Activated T-cell treated with anti-CD3 and anti-CD28 coated beads, Interleukin-2, amount 50 U/mL, for 4 hours (primary cell): ENCODE measurements around the gene PSD4. TPM values are rescaled to one million over a fixed set of nuclear protein-coding genes. Genes with fewer than 3 reads are reported as not detected.

Source experiments
- ATAC-seq, 2 donors: fragments of 200-7000 bp; cut with Tn5 transposase; one replicate each; pipeline ENCODE4 v1.10.0; 2021
- DNase-seq: peaks from one replicate; pipeline ENCODE4 v3.0.0-alpha.2; 2020
- H3K27me3 Mint-ChIP-seq: one replicate; pipeline ENCODE4 v1.8.0; 2021; ENCODE audit warnings: low read depth, mixed read lengths
- H3K36me3 Mint-ChIP-seq: one replicate; pipeline ENCODE4 v1.8.0; 2022; ENCODE audit warnings: mixed read lengths; ENCODE audit not compliant: insufficient read depth
- H3K4me1 Mint-ChIP-seq: one replicate; pipeline ENCODE4 v1.8.0; 2021; ENCODE audit warnings: low read depth, mixed read lengths
- H3K4me3 Mint-ChIP-seq: one replicate; pipeline ENCODE4 v1.8.0; 2021; ENCODE audit warnings: mild to moderate bottlenecking, moderate library complexity, mixed read lengths
- H3K9me3 Mint-ChIP-seq: one replicate; pipeline ENCODE4 v1.8.0; 2021; ENCODE audit warnings: mixed read lengths
- total RNA-seq, 3 donors: library from RNA; stranded (reverse); gene quantifications; one replicate each; pipeline ENCODE4 v1.2.1, GENCODE V29; 2021

PSD4 gene
- total RNA-seq, result 100 to 1,000 TPM; 155 to 172 (median 164) TPM

DNA sequence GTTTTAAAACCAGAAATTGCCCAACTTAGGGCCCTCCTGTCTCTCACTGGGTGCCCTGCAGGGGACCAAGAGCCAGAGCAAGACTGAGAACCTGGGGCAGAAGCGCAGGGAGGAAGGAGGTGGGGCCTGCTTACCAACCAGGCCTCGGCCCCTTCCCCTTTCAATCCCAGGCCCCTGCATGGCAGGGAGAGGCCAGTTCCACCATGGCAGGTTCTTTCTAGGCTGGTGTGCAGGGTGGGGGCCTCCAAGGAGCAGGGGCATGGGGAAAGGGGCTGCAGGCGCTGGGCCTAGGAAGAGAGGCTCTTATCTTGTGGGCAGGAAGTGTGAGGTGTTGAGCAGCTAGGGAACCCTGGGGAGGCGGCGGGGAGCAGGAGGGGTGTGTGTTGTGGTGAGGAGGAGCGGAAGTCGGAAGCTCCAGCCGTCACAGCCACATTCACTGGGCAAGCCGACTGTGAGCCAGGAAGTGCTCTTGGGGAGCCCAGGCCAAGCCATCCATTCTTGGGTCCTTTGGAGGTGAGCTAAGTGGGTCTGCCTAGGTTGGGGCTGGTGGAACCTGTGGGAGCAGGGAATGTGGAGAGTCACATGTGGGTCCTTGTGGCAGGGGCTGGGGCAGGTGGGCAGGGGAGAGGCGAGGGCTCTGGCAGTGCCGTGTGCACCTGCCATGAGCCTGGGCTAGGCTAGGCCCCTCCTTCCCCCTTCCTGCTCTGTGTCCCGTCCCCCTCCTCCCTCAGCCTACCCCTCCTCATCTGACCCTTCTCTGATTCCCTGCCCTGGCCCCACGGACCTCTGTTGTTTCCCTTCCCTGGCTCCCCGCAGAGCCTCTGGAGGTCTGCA is at the start of gene PSD4:
Gene PSD4, plus strand, starts transcription at position 430 of the 834 bp plus-strand sequence. CDS start 8,486 bp downstream, outside the sequence.
- peaks cover 78% of the 10 kb centered on the region for H3K4me1 Mint-ChIP-seq
- no peaks in the 10 kb centered on the region for H3K27me3 Mint-ChIP-seq
- peaks cover 11% of the 10 kb centered on the region for H3K36me3 Mint-ChIP-seq
- no peaks in the 10 kb centered on the region for H3K9me3 Mint-ChIP-seq
- peak; percentile 73 for DNase-seq
- peak within 1 kb of the TSS; percentile 86 for H3K4me3 Mint-ChIP-seq
- peak; percentile 85 to 87 for ATAC-seq

DNA sequence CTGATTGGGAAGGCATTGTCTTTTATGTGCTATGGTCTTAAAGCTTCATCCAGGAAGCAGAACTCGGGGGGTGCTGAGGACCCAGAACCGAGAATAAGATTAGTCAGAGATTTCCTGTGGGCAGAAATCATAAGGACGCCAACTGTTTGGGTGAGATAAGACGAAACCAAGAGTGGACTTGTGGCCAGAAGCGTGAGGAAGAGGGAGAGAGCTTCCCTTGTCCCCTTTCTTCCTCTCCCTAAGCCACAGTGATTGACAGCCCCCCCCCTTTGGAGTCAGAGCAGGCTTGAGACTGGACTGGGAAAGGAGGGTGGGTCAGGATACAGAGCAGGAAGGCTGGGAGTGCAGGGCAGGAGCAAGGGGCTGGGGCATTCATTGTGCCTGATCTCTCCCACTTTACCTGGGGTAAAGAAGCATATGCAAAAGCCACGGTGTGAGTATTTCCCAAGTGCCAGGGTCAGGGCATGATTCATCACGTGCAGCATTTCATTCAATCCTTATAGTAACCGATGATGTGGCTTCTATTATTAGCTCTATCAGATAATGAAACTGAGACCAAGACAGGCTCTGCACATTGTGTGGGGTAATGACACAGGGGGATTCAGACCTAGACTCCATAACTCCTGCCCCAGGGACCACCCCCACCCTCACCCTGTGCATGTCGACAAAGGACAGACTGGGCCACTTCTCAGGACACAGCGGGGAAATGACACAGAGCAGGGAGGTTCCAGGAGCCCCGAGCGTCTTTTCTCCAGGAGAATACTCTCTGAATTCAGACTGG is 49.4 kb upstream of the PSD4 start:
- Mint-ChIP-seq H3K4me1 (peaks cover 15% of the 10 kb centered on the region), H3K9me3 (no peaks in the 10 kb centered on the region), H3K27me3 (peaks cover 4% of the 10 kb centered on the region), H3K4me3 (no peak overlapping the region), H3K36me3 (no peaks in the 10 kb centered on the region)
- DNase-seq (no peak), ATAC-seq (peak; percentile 69 to 76)

DNA sequence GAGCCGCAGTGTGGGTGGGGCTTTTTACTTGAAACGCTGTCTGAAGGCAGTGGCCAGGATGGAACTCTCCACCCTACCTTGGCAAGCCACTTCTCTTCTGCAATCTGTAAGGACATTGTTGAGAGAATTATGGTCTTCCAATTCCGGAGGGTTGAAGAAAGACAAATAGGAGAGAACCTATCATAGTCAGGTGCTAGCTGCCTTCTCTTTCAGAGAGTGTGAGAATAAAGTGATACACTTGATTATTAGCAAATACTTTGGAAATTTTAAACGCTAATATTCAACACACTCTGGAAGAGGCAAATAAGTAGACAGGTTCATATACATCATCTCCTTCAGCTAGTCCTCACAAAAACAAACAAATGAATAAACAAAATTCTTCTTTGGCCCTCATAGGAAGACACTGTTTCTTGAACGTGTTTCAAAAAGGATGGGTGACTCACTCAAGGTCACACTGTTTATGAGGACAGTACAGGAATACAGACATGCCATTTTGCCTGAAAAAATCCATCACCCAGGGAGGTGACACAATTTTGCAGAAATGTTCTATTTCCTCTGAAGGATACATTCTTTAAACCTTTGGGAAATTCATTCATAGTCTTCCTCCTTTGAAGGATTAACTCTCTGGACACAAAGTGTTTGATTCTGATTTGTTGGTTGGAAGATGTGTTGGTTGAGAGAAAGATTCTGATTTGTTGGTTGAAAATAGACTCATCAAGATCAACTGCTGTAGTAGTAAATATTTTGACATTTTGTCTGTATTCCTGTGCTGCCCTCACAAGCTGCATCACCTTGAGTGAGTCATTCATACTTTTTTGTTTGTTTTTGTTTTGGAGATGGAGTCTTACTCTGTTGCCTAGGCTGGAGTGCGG is 48.6 kb upstream of the PSD4 start:
- no peaks in the 10 kb centered on the region for H3K36me3 Mint-ChIP-seq
- DNase-seq (no peak), ATAC-seq (no peak)
- no peak overlapping the region for H3K4me3 Mint-ChIP-seq
- peaks cover 4% of the 10 kb centered on the region for H3K27me3 Mint-ChIP-seq
- no peaks in the 10 kb centered on the region for H3K9me3 Mint-ChIP-seq
- peaks cover 15% of the 10 kb centered on the region for H3K4me1 Mint-ChIP-seq

DNA sequence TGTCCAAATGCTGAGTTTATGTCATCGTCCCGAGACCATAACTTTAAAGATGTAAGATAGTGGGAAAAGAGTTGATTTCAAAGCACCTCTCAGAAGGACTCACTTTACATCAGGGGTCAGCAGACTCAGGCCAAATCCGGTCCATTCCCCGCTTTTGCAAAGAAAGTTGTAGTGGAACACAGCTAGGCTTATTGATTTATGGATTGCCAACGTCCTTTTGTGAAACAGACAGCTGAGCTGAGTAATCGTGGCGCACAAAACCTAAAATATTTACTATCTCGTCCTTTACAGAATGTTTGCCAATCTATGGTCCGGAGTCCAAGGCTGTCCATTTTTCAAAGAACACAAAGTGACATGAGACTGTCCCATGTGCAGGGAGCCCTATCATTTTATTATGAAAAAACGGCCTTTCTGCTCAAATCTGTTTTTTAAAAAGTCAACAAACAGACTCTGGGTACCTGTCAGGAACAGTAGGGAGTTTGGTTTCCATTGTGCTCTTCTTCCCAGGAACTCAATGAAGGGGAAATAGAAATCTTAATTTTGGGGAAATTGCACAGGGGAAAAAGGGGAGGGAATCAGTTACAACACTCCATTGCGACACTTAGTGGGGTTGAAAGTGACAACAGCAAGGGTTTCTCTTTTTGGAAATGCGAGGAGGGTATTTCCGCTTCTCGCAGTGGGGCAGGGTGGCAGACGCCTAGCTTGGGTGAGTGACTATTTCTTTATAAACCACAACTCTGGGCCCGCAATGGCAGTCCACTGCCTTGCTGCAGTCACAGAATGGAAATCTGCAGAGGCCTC is 46.7 kb upstream of the PSD4 start, which contains the start of gene IL1RN:
Gene IL1RN, plus strand, starts transcription at position 754 of the 801 bp plus-strand sequence. Its CDS starts 27 bp downstream, at position 781.
- peaks cover 4% of the 10 kb centered on the region for H3K27me3 Mint-ChIP-seq
- H3K9me3 Mint-ChIP-seq, result no peaks in the 10 kb centered on the region
- H3K4me3 Mint-ChIP-seq, result no peak within 1 kb of the TSS
- ATAC-seq (no peak), DNase-seq (no peak)
- H3K36me3 Mint-ChIP-seq, result no peaks in the 10 kb centered on the region
- H3K4me1 Mint-ChIP-seq, result peaks cover 14% of the 10 kb centered on the region

DNA sequence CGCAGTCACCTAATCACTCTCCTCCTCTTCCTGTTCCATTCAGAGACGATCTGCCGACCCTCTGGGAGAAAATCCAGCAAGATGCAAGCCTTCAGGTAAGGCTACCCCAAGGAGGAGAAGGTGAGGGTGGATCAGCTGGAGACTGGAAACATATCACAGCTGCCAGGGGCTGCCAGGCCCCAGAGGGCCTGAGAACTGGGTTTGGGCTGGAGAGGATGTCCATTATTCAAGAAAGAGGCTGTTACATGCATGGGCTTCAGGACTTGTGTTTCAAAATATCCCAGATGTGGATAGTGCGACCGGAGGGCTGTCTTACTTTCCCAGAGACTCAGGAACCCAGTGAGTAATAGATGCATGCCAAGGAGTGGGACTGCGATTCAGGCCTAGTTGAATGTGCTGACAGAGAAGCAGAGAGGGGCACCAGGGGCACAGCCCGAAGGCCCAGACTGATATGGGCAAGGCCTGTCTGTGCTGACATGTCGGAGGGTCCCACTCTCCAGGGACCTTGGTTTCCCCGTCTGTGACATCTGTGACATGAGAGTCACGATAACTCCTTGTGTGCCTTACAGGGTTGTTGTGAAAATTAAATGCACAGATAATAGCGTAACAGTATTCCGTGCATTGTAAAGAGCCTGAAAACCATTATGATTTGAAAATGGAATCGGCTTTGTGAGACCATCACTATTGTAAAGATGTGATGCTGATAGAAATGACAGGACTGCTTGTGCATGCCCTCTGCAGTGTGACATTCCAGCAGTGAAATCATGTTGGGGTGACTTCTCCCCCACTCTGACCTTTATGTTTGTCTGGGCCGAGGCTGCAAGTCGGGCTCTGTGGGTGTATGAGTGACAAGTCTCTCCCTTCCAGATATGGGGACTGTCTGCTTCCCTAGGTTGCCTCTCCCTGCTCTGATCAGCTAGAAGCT is 45.9 kb upstream of the PSD4 start:
- peaks cover 4% of the 10 kb centered on the region for H3K27me3 Mint-ChIP-seq
- no peaks in the 10 kb centered on the region for H3K36me3 Mint-ChIP-seq
- no peak for ATAC-seq
- no peak overlapping the region for H3K4me3 Mint-ChIP-seq
- no peaks in the 10 kb centered on the region for H3K9me3 Mint-ChIP-seq
- peaks cover 14% of the 10 kb centered on the region for H3K4me1 Mint-ChIP-seq
- DNase-seq, result no peak

DNA sequence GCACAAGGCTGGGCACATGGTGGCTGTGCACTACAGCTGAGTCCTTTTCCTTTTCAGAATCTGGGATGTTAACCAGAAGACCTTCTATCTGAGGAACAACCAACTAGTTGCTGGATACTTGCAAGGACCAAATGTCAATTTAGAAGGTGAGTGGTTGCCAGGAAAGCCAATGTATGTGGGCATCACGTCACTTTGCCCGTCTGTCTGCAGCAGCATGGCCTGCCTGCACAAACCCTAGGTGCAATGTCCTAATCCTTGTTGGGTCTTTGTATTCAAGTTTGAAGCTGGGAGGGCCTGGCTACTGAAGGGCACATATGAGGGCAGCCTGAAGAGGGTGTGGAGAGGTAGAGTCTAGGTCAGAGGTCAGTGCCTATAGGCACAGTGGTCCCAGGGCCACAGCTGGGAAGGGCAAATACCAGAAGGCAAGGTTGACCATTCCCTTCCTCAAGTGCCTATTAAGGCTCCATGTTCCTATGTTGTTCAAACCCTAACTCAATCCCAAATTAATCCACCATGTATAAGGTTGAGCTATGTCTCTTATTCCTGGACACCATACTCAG is 44.2 kb upstream of the PSD4 start:
- Mint-ChIP-seq H3K27me3 (peaks cover 1% of the 10 kb centered on the region), H3K9me3 (no peaks in the 10 kb centered on the region), H3K4me1 (peaks cover 7% of the 10 kb centered on the region), H3K36me3 (no peaks in the 10 kb centered on the region), H3K4me3 (no peak overlapping the region)
- ATAC-seq (no peak), DNase-seq (no peak)

DNA sequence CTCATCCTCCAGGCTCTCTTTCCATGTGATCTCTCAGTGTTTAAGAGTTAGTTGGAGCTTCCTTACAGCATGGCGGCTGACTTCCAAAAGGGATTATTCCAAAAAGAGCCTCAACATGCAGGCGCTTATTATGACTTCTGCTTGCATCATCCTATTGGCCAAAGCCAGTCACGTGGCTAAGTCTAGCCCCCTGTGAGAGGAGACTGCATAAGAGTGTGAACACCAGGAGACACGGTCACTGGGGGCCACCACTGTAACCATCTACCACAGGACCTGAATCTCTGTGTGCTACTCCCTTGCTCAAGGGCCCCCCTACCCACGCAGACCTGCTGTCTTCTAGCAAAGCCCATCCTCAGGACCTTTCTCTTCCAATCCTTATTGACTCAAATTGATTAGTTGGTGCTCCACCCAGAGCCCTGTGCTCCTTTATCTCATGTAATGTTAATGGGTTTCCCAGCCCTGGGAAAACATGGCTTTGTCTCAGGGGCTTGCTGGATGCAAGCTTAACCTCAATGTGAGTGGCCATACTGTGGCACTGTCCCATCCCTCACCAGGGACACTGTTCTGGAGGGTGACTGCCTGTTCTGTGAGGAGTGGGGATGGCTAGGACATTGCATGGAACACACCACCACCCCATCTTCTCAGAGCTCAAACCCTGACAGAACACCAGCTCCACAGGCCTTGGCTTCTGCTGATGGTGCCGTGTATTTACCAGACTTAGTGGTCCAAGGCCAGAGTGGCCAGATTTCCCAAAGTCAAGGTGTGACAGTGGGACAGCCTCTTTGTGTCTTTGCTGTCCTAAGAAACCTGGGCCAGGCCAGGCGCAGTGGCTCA is 42.2 kb upstream of the PSD4 start:
- no peaks in the 10 kb centered on the region for H3K27me3 Mint-ChIP-seq
- ATAC-seq (no peak), DNase-seq (no peak)
- no peaks in the 10 kb centered on the region for H3K36me3 Mint-ChIP-seq
- H3K9me3 Mint-ChIP-seq, result no peaks in the 10 kb centered on the region
- no peak overlapping the region for H3K4me3 Mint-ChIP-seq
- H3K4me1 Mint-ChIP-seq, result peaks cover 2% of the 10 kb centered on the region

DNA sequence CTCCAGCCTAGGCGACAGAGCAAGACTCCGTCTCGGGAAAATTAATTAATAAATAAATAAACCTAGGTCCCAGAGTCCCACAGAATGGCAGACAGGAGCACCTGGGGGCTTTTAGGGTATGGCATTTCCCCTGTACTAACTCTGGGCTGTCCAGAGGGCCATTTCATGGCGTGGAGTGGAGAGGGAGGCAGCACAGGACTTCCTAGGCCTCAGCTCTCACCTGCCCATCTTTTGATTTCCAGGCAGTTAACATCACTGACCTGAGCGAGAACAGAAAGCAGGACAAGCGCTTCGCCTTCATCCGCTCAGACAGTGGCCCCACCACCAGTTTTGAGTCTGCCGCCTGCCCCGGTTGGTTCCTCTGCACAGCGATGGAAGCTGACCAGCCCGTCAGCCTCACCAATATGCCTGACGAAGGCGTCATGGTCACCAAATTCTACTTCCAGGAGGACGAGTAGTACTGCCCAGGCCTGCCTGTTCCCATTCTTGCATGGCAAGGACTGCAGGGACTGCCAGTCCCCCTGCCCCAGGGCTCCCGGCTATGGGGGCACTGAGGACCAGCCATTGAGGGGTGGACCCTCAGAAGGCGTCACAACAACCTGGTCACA is 41.3 kb upstream of the PSD4 start:
- peaks cover 9% of the 10 kb centered on the region for H3K4me1 Mint-ChIP-seq
- ATAC-seq (no peak), DNase-seq (no peak)
- H3K4me3 Mint-ChIP-seq, result no peak overlapping the region
- no peaks in the 10 kb centered on the region for H3K36me3 Mint-ChIP-seq
- H3K9me3 Mint-ChIP-seq, result no peaks in the 10 kb centered on the region
- no peaks in the 10 kb centered on the region for H3K27me3 Mint-ChIP-seq

DNA sequence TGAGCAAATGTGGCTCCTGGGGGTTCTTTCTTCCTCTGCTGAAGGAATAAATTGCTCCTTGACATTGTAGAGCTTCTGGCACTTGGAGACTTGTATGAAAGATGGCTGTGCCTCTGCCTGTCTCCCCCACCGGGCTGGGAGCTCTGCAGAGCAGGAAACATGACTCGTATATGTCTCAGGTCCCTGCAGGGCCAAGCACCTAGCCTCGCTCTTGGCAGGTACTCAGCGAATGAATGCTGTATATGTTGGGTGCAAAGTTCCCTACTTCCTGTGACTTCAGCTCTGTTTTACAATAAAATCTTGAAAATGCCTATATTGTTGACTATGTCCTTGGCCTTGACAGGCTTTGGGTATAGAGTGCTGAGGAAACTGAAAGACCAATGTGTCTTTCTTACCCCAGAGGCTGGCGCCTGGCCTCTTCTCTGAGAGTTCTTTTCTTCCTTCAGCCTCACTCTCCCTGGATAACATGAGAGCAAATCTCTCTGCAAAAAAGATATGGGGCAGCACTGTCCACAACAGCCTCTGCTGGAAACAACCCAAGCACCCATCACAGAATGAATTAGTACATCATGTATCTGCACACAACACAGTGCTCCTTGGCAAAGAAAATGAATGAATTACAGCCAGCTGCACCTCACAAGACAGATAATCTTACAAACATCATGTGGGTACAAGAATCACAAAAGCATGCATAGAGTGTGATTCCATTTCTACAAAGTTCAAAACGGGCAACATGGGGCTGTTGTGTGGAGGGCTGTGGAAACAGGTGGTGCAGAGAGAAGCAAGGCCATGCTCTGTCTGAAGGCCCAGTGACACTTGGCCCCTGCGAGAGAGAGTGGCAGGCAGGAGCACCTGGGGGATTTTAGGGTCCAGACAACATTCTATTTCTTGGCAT is 39.8 kb upstream of the PSD4 start:
- no peaks in the 10 kb centered on the region for H3K9me3 Mint-ChIP-seq
- H3K4me3 Mint-ChIP-seq, result no peak overlapping the region
- no peaks in the 10 kb centered on the region for H3K36me3 Mint-ChIP-seq
- H3K4me1 Mint-ChIP-seq, result peaks cover 23% of the 10 kb centered on the region
- H3K27me3 Mint-ChIP-seq, result no peaks in the 10 kb centered on the region
- DNase-seq (no peak), ATAC-seq (peak in 1 of 2 donors; percentile 33)

DNA sequence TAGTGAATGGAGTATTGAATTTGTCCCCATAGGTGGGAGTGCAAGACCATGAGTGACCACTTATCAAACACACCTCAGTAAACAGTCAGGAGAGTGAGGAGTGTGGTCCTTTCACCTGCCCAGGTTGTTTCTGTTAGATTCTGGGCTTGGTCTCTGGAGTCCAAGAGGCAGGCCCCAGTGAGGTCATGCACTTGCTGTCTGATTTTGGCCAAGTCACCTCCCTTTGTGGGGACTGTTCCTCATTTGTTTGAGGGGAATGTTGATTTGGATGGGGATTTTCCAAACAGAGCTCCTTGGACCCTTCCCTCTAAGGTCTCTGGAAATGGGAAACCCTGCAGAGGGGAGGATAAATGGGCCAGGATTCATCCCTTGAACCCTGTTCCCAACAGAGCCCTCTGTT is 39.1 kb upstream of the PSD4 start:
- no peak for ATAC-seq
- Mint-ChIP-seq H3K9me3 (no peaks in the 10 kb centered on the region), H3K36me3 (no peaks in the 10 kb centered on the region), H3K4me1 (peaks cover 25% of the 10 kb centered on the region), H3K27me3 (no peaks in the 10 kb centered on the region), H3K4me3 (no peak overlapping the region)
- no peak for DNase-seq

DNA sequence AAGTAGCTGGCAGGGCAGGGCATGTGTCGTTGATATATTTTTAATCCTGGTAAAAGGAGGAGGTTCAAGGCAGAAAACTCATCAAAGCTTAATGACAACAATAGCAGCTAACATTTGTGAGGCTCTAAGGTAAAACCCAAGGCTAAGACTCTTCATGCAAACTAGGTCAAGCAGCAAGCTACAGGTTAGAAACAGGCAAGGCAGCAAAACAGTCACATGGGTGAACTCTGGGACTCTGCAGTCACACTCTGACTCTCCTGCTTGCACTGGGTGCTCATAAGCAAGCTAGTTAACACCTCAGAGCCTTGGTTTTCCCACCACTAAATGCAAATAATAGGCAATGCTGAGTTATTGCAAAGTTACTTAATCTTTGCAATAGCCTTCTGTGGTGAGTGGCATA is 38.5 kb upstream of the PSD4 start:
- Mint-ChIP-seq H3K4me3 (no peak overlapping the region), H3K9me3 (no peaks in the 10 kb centered on the region), H3K4me1 (peaks cover 25% of the 10 kb centered on the region), H3K36me3 (no peaks in the 10 kb centered on the region), H3K27me3 (no peaks in the 10 kb centered on the region)
- no peak for DNase-seq
- no peak for ATAC-seq
